Activated CD4-positive, alpha-beta T cell treated with anti-CD3 and anti-CD28 coated beads for 36 hours (primary cell): ENCODE data around the gene CREB5. TPM values are rescaled to one million over a fixed set of nuclear protein-coding genes. Genes with fewer than 3 reads are reported as not detected.

Source experiments
- ATAC-seq: fragments of 200-7000 bp; cut with Tn5 transposase; one replicate; pipeline ENCODE4 v1.10.0; 2021; ENCODE audit warnings: mild to moderate bottlenecking, moderate library complexity
- CTCF ChIA-PET: fragments of 350-600 bp; sonication (Branson Sonifier 250); formaldehyde crosslinking; loops from one replicate; lab custom pipeline; 2021; ENCODE audit warnings: antibody characterized with exemption; lab: Charles Lee
- POLR2A ChIA-PET: fragments of 350-600 bp; sonication (Branson Sonifier 250); formaldehyde crosslinking; loops from one replicate; lab custom pipeline; 2021; ENCODE audit warnings: antibody characterized with exemption, inconsistent platforms; lab: Charles Lee
- DNase-seq: peaks from one replicate; pipeline ENCODE4 v3.0.0-alpha.2; 2020
- H3K27ac Mint-ChIP-seq: one replicate; pipeline ENCODE4 v1.8.0; 2021; ENCODE audit warnings: mixed read lengths
- H3K27me3 Mint-ChIP-seq: one replicate; pipeline ENCODE4 v1.8.0; 2021; ENCODE audit warnings: mixed read lengths
- H3K36me3 Mint-ChIP-seq: one replicate; pipeline ENCODE4 v1.8.0; 2021; ENCODE audit warnings: low read depth, mixed read lengths
- H3K4me1 Mint-ChIP-seq: one replicate; pipeline ENCODE4 v1.8.0; 2021; ENCODE audit warnings: mixed read lengths
- H3K4me3 Mint-ChIP-seq: one replicate; pipeline ENCODE4 v1.8.0; 2021; ENCODE audit warnings: mild to moderate bottlenecking, moderate library complexity, mixed read lengths
- H3K9me3 Mint-ChIP-seq: one replicate; pipeline ENCODE4 v1.8.0; 2021; ENCODE audit warnings: low read depth, mixed read lengths
- intact Hi-C, 2 experiments: fragments of 100-400 bp; cut with DNase I in 1 of 2; cut with micrococcal nuclease in 1 of 2; formaldehyde crosslinking; loops; one replicate each; pipeline versions ENCODE4 v1.14.2 to v1.15.1; 2022 to 2024; cut with DNase I, micrococcal nuclease
- total RNA-seq, 2 experiments: library from RNA; stranded (reverse); gene quantifications; one replicate each; pipeline ENCODE4 v1.2.3, GENCODE V29; 2021

CREB5 gene
- total RNA-seq, 2 experiments from 2014 or later = 0.50 to 0.61 TPM

DNA sequence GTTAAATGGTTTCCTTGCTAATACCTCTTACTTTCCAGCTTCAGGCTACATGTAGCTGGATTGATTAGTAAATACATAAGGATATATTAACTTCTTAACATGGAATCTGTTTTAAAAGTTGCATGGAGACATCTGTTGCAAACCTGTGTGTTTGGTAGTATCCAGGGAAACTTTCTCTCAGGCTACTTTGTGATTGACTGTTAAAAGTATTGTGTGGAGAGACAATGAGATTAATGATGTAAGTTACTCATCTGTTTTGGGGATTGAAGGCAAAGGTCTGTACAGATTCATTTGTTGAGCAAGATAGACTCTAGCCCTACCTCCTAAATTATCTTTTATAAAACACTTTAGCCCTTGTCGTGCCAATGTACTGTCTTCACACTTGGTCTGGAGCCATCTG lies 6.6 kb downstream of the CREB5 start:
- ChIA-PET POLR2A (no interaction called here), CTCF (no interaction called here)
- H3K27me3 Mint-ChIP-seq = peaks cover 39% of the 10 kb centered on the region
- DNase-seq = no peak
- no peak overlapping the region for H3K4me3 Mint-ChIP-seq
- intact Hi-C loops = loop anchor here in 1 of 2 experiments (10.0 kb wide), 1 partner anchor 264 kb away; no protein-coding TSS in a partner anchor
- no peak for ATAC-seq
- no peaks in the 10 kb centered on the region for H3K36me3 Mint-ChIP-seq
- no peaks in the 10 kb centered on the region for H3K4me1 Mint-ChIP-seq
- no peak overlapping the region for H3K27ac Mint-ChIP-seq
- H3K9me3 Mint-ChIP-seq = no peaks in the 10 kb centered on the region

DNA sequence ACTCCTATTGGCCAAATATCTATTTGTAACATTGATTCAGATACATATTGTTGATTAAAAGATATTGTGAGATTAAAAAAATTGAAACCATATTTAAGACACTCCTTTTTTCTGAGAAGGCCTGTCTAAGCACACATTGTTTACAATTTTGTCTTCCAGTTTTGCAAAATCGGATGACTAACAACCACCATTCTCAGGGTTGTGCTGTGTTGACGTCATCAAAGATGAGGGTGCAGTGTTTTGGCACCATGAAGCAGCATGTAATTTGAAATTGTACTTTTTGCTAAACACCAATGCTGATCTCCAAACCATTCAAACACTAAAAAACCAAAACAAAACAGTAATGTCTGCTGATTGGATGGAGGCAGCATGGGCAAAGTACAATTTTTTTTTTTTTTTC lies 7.4 kb downstream of the CREB5 start:
- no peaks in the 10 kb centered on the region for H3K9me3 Mint-ChIP-seq
- DNase-seq = no peak
- H3K27me3 Mint-ChIP-seq = peaks cover 41% of the 10 kb centered on the region
- H3K4me1 Mint-ChIP-seq = no peaks in the 10 kb centered on the region
- ChIA-PET CTCF (no interaction called here), POLR2A (no interaction called here)
- H3K4me3 Mint-ChIP-seq = no peak overlapping the region
- no peak for ATAC-seq
- H3K27ac Mint-ChIP-seq = no peak overlapping the region
- intact Hi-C loops = loop anchor here in 1 of 2 experiments (10.0 kb wide), 1 partner anchor 265 kb away; no protein-coding TSS in a partner anchor
- no peaks in the 10 kb centered on the region for H3K36me3 Mint-ChIP-seq

DNA sequence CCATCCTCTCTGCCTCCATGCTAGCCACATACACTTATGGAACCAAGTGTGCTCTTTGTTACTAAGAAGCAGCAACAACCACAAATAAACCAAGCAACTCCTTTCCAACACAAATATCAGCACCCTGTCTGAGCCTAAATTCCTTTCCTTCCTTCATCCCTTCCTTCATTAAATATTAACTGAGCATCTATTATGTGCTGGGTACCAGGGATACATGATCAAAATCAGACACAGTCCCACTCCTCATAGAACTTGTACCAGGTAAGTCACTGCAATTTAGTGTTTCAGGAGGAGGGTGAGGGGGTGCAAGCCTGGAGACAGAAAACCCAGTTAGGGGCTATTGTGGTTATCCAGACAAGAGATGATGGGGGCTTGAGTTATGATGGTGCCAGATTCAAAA lies 10.8 kb downstream of the CREB5 start:
- POLR2A ChIA-PET = no interaction called here
- ATAC-seq (no peak), DNase-seq (no peak)
- no peak overlapping the region for H3K4me3 Mint-ChIP-seq
- intact Hi-C loops = no loop called here
- H3K27ac Mint-ChIP-seq = no peak overlapping the region
- CTCF ChIA-PET = no interaction called here
- no peaks in the 10 kb centered on the region for H3K9me3 Mint-ChIP-seq
- H3K27me3 Mint-ChIP-seq = peaks cover 35% of the 10 kb centered on the region
- no peaks in the 10 kb centered on the region for H3K4me1 Mint-ChIP-seq
- no peaks in the 10 kb centered on the region for H3K36me3 Mint-ChIP-seq

DNA sequence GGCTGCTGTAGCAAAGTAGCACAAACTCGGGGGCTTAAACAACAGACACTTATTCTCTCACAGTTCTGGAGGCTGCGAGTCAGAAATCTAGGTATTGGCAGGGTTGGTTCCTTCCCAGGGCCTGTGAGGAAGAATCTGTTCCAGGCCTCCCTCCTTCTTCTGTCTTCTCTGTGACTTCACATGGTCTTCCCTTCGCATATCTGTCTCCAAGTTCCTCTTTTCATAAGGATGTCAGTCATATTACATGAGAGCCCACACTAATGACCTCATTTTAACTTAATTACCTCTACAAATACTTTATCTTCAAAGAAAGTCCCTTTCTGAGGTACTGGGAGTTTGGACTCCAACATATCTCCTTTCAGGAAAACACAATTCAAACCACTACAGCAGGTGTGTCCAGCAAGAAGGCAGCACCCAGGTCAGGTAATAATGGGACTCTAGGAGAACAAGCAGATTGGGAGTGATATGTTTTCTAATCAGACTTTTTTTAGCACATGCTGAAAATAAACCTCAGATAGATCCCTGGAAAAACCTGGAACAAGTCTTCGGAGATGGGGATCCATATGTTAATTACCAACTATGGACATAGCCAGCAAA lies 11.7 kb downstream of the CREB5 start:
- no peaks in the 10 kb centered on the region for H3K9me3 Mint-ChIP-seq
- ATAC-seq (no peak), DNase-seq (no peak)
- no peaks in the 10 kb centered on the region for H3K4me1 Mint-ChIP-seq
- peaks cover 37% of the 10 kb centered on the region for H3K27me3 Mint-ChIP-seq
- ChIA-PET CTCF (interaction anchor here (0.5 kb wide), 1 partner anchor 13 kb away, joined by 3 read pairs; no protein-coding TSS in a partner anchor), POLR2A (no interaction called here)
- no peak overlapping the region for H3K4me3 Mint-ChIP-seq
- no peaks in the 10 kb centered on the region for H3K36me3 Mint-ChIP-seq
- no peak overlapping the region for H3K27ac Mint-ChIP-seq
- intact Hi-C loops = no loop called here

DNA sequence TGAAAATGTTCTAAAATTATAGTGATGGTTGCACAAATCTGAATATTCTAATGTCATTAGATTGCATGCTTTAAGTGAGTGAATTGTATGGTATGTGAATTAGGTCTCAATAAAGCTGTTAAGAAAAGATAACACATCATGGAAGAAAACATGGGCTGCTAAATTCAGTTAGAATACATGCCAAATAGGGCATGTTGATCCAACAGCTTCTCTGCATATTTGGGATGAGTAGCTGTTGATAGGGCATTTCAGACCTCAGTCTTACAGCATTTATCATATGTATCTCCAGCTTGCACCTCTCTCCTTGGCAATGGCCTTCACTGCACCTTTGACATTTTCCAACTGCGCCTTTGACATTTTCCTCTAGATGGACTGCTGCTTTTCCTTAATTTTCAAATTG lies 13.2 kb downstream of the CREB5 start:
- DNase-seq (no peak), ATAC-seq (no peak)
- Mint-ChIP-seq H3K27me3 (peaks cover 33% of the 10 kb centered on the region), H3K4me1 (no peaks in the 10 kb centered on the region), H3K36me3 (no peaks in the 10 kb centered on the region), H3K27ac (no peak overlapping the region), H3K4me3 (no peak overlapping the region), H3K9me3 (no peaks in the 10 kb centered on the region)
- ChIA-PET CTCF (no interaction called here), POLR2A (no interaction called here)
- intact Hi-C loops = no loop called here

DNA sequence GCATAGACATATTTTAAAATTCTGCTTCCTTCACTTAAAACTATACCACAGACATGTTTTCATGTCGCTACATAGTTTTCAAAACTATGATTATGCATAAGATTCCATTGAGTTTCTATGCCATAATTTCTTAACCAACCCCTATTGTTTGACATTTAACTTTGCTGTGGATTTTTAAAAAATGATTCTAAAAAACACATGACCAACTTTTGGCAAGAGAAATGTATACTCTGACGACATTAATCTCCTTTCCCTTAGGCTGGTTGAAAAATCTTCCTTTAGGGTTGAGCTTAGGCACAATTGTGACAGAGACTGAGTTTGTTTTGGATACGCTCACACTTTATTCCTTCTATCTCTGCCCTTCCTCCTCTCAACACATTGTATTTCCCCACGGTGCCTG lies 14.9 kb downstream of the CREB5 start:
- Mint-ChIP-seq H3K36me3 (no peaks in the 10 kb centered on the region), H3K27me3 (peaks cover 34% of the 10 kb centered on the region), H3K9me3 (no peaks in the 10 kb centered on the region), H3K4me3 (no peak overlapping the region), H3K4me1 (no peaks in the 10 kb centered on the region), H3K27ac (no peak overlapping the region)
- DNase-seq (no peak), ATAC-seq (no peak)
- ChIA-PET CTCF (no interaction called here), POLR2A (no interaction called here)
- intact Hi-C loops = no loop called here

DNA sequence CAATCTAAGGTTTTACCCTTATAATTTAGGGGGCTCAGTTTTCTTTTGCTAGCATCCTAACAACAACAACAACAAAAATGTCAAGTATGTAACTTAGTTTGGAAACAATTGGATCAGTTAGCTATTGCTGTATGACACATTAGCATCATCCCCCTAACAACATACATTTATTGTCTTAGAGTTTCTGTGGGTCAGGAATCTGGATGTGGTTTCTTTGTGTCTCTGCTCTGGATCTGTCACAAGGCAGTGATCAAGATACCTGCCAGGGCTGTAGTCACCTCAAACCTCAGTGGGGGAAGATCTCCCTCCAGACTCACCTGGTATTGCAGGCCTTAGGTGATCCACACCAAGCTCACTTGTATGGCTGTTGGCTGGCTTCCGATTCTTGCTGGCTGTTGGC lies 18.3 kb downstream of the CREB5 start:
- CTCF ChIA-PET = interaction anchor here (0.6 to 1.3 kb wide), 3 partner anchors 11 to 196 kb away, joined by 3 to 4 read pairs (median 4); no protein-coding TSS in a partner anchor
- DNase-seq (no peak), ATAC-seq (no peak)
- Mint-ChIP-seq H3K4me3 (no peak overlapping the region), H3K4me1 (no peaks in the 10 kb centered on the region), H3K27me3 (peaks cover 39% of the 10 kb centered on the region), H3K27ac (no peak overlapping the region), H3K9me3 (no peaks in the 10 kb centered on the region), H3K36me3 (no peaks in the 10 kb centered on the region)
- POLR2A ChIA-PET = no interaction called here
- intact Hi-C loops = no loop called here

DNA sequence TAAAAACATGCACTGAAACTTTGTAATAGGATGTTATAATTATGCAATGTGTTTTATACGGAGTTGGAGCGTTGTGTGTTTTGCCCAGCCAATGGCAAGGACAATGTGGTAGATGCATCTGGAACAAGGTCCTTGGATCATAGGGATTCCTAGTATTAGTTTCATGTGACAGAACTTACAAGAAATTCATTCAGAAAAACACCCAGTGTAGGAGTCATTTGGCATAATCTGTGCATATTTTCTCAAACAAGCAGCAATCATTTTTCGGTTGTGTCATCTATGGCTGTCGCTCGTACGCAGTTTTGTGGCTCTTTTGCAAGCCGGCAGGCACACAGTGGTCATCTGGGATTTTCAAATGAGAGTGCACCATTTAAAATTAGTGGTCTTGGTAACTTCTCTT lies 19.8 kb downstream of the CREB5 start:
- ATAC-seq = no peak
- Mint-ChIP-seq H3K9me3 (no peaks in the 10 kb centered on the region), H3K4me3 (no peak overlapping the region), H3K27me3 (peaks cover 42% of the 10 kb centered on the region), H3K36me3 (no peaks in the 10 kb centered on the region), H3K4me1 (no peaks in the 10 kb centered on the region), H3K27ac (no peak overlapping the region)
- ChIA-PET POLR2A (no interaction called here), CTCF (interaction anchor here (0.7 kb wide), 1 partner anchor 125 kb away, joined by 3 read pairs; no protein-coding TSS in a partner anchor)
- intact Hi-C loops = no loop called here
- no peak for DNase-seq

DNA sequence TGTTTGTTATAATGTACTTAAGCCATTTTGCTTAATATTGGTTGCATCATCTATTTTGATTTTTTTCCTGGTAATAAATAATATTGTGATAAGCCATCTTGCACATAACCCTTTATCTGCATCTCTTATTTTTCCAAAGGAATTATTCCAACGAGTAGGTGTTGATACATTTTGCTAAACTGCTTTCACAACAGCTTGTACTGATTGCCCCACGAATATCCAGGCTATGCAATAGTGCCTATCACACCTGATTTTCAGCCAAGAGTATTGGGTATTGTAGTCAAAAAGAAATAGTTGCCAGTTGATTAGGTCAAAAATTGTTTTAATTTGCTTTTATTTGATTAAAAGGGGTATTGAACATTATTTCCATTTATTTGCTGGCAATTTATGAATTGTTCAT lies 20.7 kb downstream of the CREB5 start:
- POLR2A ChIA-PET = no interaction called here
- Mint-ChIP-seq H3K9me3 (no peaks in the 10 kb centered on the region), H3K27ac (no peak overlapping the region), H3K4me3 (no peak overlapping the region), H3K4me1 (no peaks in the 10 kb centered on the region), H3K36me3 (no peaks in the 10 kb centered on the region), H3K27me3 (peaks cover 48% of the 10 kb centered on the region)
- intact Hi-C loops = no loop called here
- DNase-seq (no peak), ATAC-seq (no peak)
- CTCF ChIA-PET = interaction anchor here (0.7 kb wide), 1 partner anchor 12 kb away, joined by 3 read pairs; no protein-coding TSS in a partner anchor

DNA sequence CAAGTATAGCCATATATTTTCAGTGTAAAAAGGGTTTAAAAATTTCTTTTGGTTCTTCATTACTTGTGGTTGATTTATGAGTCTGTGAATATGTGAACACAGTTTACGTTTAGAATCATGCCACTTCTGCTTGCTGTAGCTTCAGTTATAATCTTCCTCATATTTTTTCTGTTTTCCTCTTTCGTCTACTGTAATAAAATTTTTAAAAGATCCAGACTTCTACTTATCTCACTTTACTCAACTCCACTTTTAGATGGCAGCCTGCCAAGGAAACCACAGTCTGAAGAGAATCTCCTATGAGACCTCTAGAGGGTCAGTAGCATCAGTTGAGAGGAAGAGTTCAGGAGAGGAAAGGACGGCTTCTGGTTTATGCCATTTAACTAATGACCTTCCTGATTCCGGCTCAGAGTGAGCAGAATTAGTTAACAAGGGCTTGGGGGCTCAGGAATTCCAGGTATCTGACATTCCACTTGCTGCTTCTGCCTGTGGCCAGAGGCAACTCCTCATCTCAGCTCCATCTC lies 21.4 kb downstream of the CREB5 start:
- Mint-ChIP-seq H3K27ac (no peak overlapping the region), H3K4me3 (no peak overlapping the region), H3K27me3 (peaks cover 48% of the 10 kb centered on the region), H3K9me3 (no peaks in the 10 kb centered on the region), H3K4me1 (no peaks in the 10 kb centered on the region), H3K36me3 (no peaks in the 10 kb centered on the region)
- DNase-seq = no peak
- ChIA-PET CTCF (no interaction called here), POLR2A (no interaction called here)
- ATAC-seq = no peak
- intact Hi-C loops = no loop called here

DNA sequence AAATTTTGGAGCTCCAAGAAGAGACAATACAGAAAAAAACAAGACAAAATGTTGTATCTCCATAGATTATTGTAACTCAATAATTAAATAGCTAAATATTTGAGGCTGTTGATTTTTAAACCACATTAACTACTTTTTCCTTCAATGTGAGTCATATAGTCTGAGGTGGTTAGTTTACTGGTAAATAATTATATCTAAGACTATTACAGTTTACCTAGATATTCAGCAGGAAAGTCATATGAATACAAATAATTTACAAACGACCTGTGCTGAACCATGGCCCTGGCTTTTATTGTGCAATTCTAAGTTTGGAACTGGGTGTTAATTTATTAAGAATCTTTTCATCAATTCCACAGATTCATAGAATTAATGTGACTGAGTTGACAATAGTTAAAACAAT lies 22.2 kb downstream of the CREB5 start:
- no peak for DNase-seq
- Mint-ChIP-seq H3K27me3 (peaks cover 55% of the 10 kb centered on the region), H3K36me3 (no peaks in the 10 kb centered on the region), H3K4me3 (no peak overlapping the region), H3K4me1 (no peaks in the 10 kb centered on the region), H3K9me3 (no peaks in the 10 kb centered on the region), H3K27ac (no peak overlapping the region)
- ChIA-PET CTCF (interaction anchor here (0.6 kb wide), 2 partner anchors 114 to 489 kb away, joined by 3 read pairs; no protein-coding TSS in a partner anchor), POLR2A (no interaction called here)
- intact Hi-C loops = no loop called here
- no peak for ATAC-seq

DNA sequence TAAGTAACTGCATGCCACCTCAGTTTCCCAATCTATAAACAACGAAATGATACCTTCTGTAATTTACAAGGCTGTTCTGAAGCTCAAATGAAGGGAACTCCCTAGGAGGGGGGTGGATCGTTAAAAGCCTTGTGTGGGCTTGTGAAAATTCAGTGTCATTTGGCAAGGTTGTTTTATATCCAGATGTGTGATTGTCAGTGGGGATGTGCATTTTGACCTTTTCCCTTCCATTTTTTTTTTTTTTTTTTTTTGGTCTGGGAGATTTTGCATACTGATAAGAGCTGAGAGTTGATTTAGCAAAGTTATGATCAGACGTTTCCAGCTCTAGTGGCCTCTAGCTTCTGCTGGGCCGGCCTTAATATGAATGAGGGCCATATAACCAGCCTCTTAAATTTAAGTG lies 22.8 kb downstream of the CREB5 start:
- H3K27ac Mint-ChIP-seq = no peak overlapping the region
- ATAC-seq (no peak), DNase-seq (no peak)
- CTCF ChIA-PET = interaction anchor here (0.6 to 0.8 kb wide), 3 partner anchors 24 to 488 kb away, joined by 3 read pairs; no protein-coding TSS in a partner anchor
- intact Hi-C loops = no loop called here
- no peak overlapping the region for H3K4me3 Mint-ChIP-seq
- POLR2A ChIA-PET = interaction anchor here (0.6 kb wide), 1 partner anchor 143 kb away, joined by 6 read pairs; no protein-coding TSS in a partner anchor
- peaks cover 59% of the 10 kb centered on the region for H3K27me3 Mint-ChIP-seq
- no peaks in the 10 kb centered on the region for H3K4me1 Mint-ChIP-seq
- H3K36me3 Mint-ChIP-seq = no peaks in the 10 kb centered on the region
- no peaks in the 10 kb centered on the region for H3K9me3 Mint-ChIP-seq
